PC-3 (cell line): ENCODE data around the gene SMAP2.

Source experiments
- CTCF ChIP-seq: fragments of 300-600 bp; sonication (generic); conservative IDR thresholded peaks from 2 replicates; pipeline ENCODE4 v1.5.1; 2017; ENCODE audit warnings: antibody characterized with exemption, low read depth, mild to moderate bottlenecking, low read length
- EZH2 ChIP-seq: fragments of 300-600 bp; sonication (generic); IDR thresholded peaks from one replicate; pipeline ENCODE4 v1.6.1; 2017; ENCODE audit warnings: antibody characterized with exemption, mild to moderate bottlenecking, low read length; ENCODE audit not compliant: unreplicated experiment
- EZH2phosphoT487 ChIP-seq: fragments of 300-600 bp; sonication (generic); IDR thresholded peaks from 2 replicates; pipeline ENCODE4 v1.6.1; 2018; ENCODE audit warnings: mild to moderate bottlenecking, antibody characterized with exemption, low read length, borderline replicate concordance

- TF ChIP-seq CTCF (no peak), EZH2 (no peak), EZH2phosphoT487 (no peak)
These were observed at the start of gene SMAP2 for GRCh38 chr1:40373323-40374283.
